Anterior cingulate cortex (tissue), 58 donors: ENCODE results near the gene THSD4.
"Not testable (repeated sequence)": the region's sequence is repeated elsewhere in the genome, so short reads cannot be mapped to it uniquely, and the experiment has no call there.

Source experiments
- DNase-seq, 58 donors: peaks; one replicate each; lab custom pipeline; 2025; lab: John Stamatoyannopoulos, UW

THSD4 gene

GRCh38 chr15:71708741-71709140, 593.5 kb downstream of the THSD4 start:
- no peak for DNase-seq

GRCh38 chr15:71709808-71710418, 594.6 kb downstream of the THSD4 start:
- DNase-seq: no peak

- DNase-seq: no peak
These were observed 596.9 kb downstream of the THSD4 start for GRCh38 chr15:71712182-71712581.

GRCh38 chr15:71713191-71713809, 598.0 kb downstream of the THSD4 start:
- DNase-seq: no peak

GRCh38 chr15:71715914-71716313, 600.6 kb downstream of the THSD4 start:
- no peak for DNase-seq

- DNase-seq: no peak
These were observed 601.7 kb downstream of the THSD4 start for GRCh38 chr15:71716990-71717389.

GRCh38 chr15:71718116-71718910, 603.0 kb downstream of the THSD4 start:
- DNase-seq: no peak

- DNase-seq: no peak
These were observed 608.1 kb downstream of the THSD4 start for GRCh38 chr15:71723344-71723743.

GRCh38 chr15:71725207-71725955, 610.1 kb downstream of the THSD4 start:
- not testable (repeated sequence) for DNase-seq

GRCh38 chr15:71728881-71729280, 613.6 kb downstream of the THSD4 start:
- no peak for DNase-seq

GRCh38 chr15:71729319-71729718, 614.0 kb downstream of the THSD4 start:
- no peak for DNase-seq

GRCh38 chr15:71730277-71731144, 615.2 kb downstream of the THSD4 start:
- peak in 22 of 58 donors; percentile 2 to 47 (median 8) for DNase-seq

GRCh38 chr15:71732636-71733035, 617.4 kb downstream of the THSD4 start:
- DNase-seq: no peak

- DNase-seq: no peak
These were observed 617.9 kb downstream of the THSD4 start for GRCh38 chr15:71733122-71733521.

GRCh38 chr15:71734709-71735384, 619.6 kb downstream of the THSD4 start:
- DNase-seq: no peak

GRCh38 chr15:71735385-71735757, 620.1 kb downstream of the THSD4 start:
- DNase-seq: no peak

GRCh38 chr15:71736286-71736947, 621.1 kb downstream of the THSD4 start:
- no peak for DNase-seq

GRCh38 chr15:71737761-71738160, 622.5 kb downstream of the THSD4 start:
- DNase-seq: no peak

GRCh38 chr15:71739355-71739754, 624.1 kb downstream of the THSD4 start:
- DNase-seq: no peak
